MM.1S (cell line): ENCODE data around the gene CXCL6.

Source experiments
- DNase-seq: peaks from one replicate; pipeline ENCODE4 v3.0.0-alpha.2; 2015
- H2AFZ ChIP-seq: fragments of 300-600 bp; sonication (generic); 2 replicates; pipeline ENCODE4 v1.6.0; 2016; ENCODE audit warnings: antibody characterized with exemption, low read length
- H3F3A ChIP-seq: fragments of 300-600 bp; sonication (generic); 2 replicates; pipeline ENCODE4 v1.6.1; 2016; ENCODE audit warnings: mild to moderate bottlenecking, antibody characterized with exemption, low read length, moderate library complexity, mixed read lengths; ENCODE audit not compliant: insufficient read depth
- H3K27ac ChIP-seq: fragments of 300-600 bp; sonication (generic); 2 replicates; pipeline ENCODE4 v1.5.1; 2016; ENCODE audit warnings: mild to moderate bottlenecking, low read length
- H3K27me3 ChIP-seq: fragments of 300-600 bp; sonication (generic); replicated peaks from 2 replicates; pipeline ENCODE4 v1.6.0; 2016; ENCODE audit warnings: low read length; ENCODE audit not compliant: insufficient read depth
- H3K36me3 ChIP-seq: fragments of 300-600 bp; sonication (generic); replicated peaks from 2 replicates; pipeline ENCODE4 v1.6.1; 2016; ENCODE audit warnings: mild to moderate bottlenecking, low read length, mixed read lengths; ENCODE audit not compliant: insufficient read depth
- H3K4me1 ChIP-seq: fragments of 300-600 bp; sonication (generic); 2 replicates; pipeline ENCODE4 v1.6.1; 2016; ENCODE audit warnings: low read length, mixed read lengths
- H3K4me2 ChIP-seq: fragments of 300-600 bp; sonication (generic); 2 replicates; pipeline ENCODE4 v1.6.0; 2016; ENCODE audit warnings: low read depth, low read length
- H3K4me3 ChIP-seq: fragments of 300-600 bp; sonication (generic); 2 replicates; pipeline ENCODE4 v1.5.1; 2016; ENCODE audit warnings: low read length, mixed read lengths
- H3K79me2 ChIP-seq: fragments of 300-600 bp; sonication (generic); 2 replicates; pipeline ENCODE4 v1.6.1; 2016; ENCODE audit warnings: mixed run types, low read length, mixed read lengths
- H3K9ac ChIP-seq: fragments of 300-600 bp; sonication (generic); 2 replicates; pipeline ENCODE4 v1.6.1; 2016; ENCODE audit warnings: low read length, mixed read lengths
- H3K9me2 ChIP-seq: fragments of 300-600 bp; sonication (generic); replicated peaks from 2 replicates; pipeline ENCODE4 v1.6.1; 2016; ENCODE audit warnings: mild to moderate bottlenecking, low read length, mixed read lengths; ENCODE audit not compliant: insufficient read depth
- H3K9me3 ChIP-seq: fragments of 300-600 bp; sonication (generic); replicated peaks from 2 replicates; pipeline ENCODE4 v1.6.1; 2016; ENCODE audit warnings: mild to moderate bottlenecking, low read length, mixed read lengths; ENCODE audit not compliant: insufficient read depth
- H4K20me1 ChIP-seq: fragments of 300-600 bp; sonication (generic); 2 replicates; pipeline ENCODE4 v1.6.1; 2016; ENCODE audit warnings: mild to moderate bottlenecking, low read length, moderate library complexity, mixed read lengths; ENCODE audit not compliant: insufficient read depth
- EZH2 ChIP-seq: fragments of 300-600 bp; sonication (generic); optimal IDR thresholded peaks from 2 replicates; pipeline ENCODE3; 2017; ENCODE audit warnings: low read depth, mild to moderate bottlenecking, antibody characterized with exemption, low read length, mixed read lengths
- EZH2phosphoT487 ChIP-seq: fragments of 300-600 bp; sonication (generic); IDR thresholded peaks from 2 replicates; pipeline ENCODE4 v1.6.1; 2018; ENCODE audit warnings: antibody characterized with exemption, low read length
- TF ChIP-seq, protein P1 (sequence below): fragments of 300-600 bp; sonication (generic); IDR thresholded peaks from 2 replicates; pipeline ENCODE4 v1.5.1; 2016; ENCODE audit warnings: antibody characterized with exemption, low read length, mixed read lengths

Gene CXCL6

GRCh38 chr4:73868206-73869129, 32.0 kb downstream of the CXCL6 start:
- Histone ChIP-seq H3K4me2 (no peak overlapping the region; the same call in 1 of the 2 replicates), H3K9ac (no peak overlapping the region), H3K79me2 (no peaks in the 10 kb centered on the region), H3K4me3 (no peak overlapping the region), H3K9me2 (no peaks in the 10 kb centered on the region), H3K36me3 (no peaks in the 10 kb centered on the region), H2AFZ (no peak overlapping the region), H3F3A (no peaks in the 10 kb centered on the region), H3K9me3 (no peaks in the 10 kb centered on the region), H3K27ac (no peak overlapping the region), H3K4me1 (no peaks in the 10 kb centered on the region), H3K27me3 (no peaks in the 10 kb centered on the region), H4K20me1 (no peaks in the 10 kb centered on the region)
- TF ChIP-seq, protein P1, sequence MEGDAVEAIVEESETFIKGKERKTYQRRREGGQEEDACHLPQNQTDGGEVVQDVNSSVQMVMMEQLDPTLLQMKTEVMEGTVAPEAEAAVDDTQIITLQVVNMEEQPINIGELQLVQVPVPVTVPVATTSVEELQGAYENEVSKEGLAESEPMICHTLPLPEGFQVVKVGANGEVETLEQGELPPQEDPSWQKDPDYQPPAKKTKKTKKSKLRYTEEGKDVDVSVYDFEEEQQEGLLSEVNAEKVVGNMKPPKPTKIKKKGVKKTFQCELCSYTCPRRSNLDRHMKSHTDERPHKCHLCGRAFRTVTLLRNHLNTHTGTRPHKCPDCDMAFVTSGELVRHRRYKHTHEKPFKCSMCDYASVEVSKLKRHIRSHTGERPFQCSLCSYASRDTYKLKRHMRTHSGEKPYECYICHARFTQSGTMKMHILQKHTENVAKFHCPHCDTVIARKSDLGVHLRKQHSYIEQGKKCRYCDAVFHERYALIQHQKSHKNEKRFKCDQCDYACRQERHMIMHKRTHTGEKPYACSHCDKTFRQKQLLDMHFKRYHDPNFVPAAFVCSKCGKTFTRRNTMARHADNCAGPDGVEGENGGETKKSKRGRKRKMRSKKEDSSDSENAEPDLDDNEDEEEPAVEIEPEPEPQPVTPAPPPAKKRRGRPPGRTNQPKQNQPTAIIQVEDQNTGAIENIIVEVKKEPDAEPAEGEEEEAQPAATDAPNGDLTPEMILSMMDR: no peak
- TF ChIP-seq EZH2phosphoT487 (no peak), EZH2 (no peak)
- DNase-seq: no peak

DNA sequence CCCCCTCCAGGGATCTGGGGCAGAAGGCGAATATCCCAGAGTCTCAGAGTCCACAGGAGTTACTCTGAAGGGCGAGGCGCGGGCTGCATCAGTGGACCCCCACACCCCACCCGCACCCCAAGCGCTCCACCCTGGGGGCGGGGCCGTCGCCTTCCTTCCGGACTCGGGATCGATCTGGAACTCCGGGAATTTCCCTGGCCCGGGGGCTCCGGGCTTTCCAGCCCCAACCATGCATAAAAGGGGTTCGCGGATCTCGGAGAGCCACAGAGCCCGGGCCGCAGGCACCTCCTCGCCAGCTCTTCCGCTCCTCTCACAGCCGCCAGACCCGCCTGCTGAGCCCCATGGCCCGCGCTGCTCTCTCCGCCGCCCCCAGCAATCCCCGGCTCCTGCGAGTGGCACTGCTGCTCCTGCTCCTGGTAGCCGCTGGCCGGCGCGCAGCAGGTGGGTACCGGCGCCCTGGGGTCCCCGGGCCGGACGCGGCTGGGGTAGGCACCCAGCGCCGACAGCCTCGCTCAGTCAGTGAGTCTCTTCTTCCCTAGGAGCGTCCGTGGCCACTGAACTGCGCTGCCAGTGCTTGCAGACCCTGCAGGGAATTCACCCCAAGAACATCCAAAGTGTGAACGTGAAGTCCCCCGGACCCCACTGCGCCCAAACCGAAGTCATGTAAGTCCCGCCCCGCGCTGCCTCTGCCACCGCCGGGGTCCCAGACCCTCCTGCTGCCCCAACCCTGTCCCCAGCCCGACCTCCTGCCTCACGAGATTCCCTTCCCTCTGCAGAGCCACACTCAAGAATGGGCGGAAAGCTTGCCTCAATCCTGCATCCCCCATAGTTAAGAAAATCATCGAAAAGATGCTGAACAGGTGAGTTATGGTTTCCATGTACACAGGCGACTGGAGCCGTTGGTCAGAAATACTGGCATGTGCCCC, 32.9 kb downstream of the CXCL6 start, which contains the start of gene CXCL1:
TSS of gene CXCL1 (plus strand) at position 264 of the 926 bp plus-strand sequence. CDS start at position 342, 78 bp downstream.
- no peak for DNase-seq
- TF ChIP-seq, protein P1: no peak
- TF ChIP-seq EZH2phosphoT487: no peak
- no peak for TF ChIP-seq EZH2
- Histone ChIP-seq H3K9me2 (no peaks in the 10 kb centered on the region), H3K4me3 (no peak within 1 kb of the TSS), H3K27ac (no peak within 1 kb of the TSS), H3F3A (no peaks in the 10 kb centered on the region), H3K4me1 (no peaks in the 10 kb centered on the region), H3K36me3 (no peaks in the 10 kb centered on the region), H2AFZ (no peak within 1 kb of the TSS), H3K79me2 (no peaks in the 10 kb centered on the region), H3K9ac (no peak within 1 kb of the TSS), H3K4me2 (peak within 1 kb of the TSS; percentile 7; the same call in 1 of the 2 replicates), H3K27me3 (no peaks in the 10 kb centered on the region), H3K9me3 (no peaks in the 10 kb centered on the region), H4K20me1 (no peaks in the 10 kb centered on the region)

DNA sequence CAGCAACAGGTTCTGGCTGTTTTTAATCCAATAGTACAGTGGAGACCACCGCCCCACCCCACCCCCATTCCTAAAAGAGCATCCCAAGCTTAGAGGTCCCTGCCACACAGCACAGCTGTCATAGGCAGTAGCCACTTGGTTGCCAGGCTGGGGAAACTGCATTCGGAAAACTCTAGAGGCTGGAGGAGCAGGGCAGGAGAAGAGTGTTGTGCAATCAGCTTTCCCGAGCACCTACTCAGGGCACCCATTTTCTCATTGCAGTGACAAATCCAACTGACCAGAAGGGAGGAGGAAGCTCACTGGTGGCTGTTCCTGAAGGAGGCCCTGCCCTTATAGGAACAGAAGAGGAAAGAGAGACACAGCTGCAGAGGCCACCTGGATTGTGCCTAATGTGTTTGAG, 33.8 kb downstream of the CXCL6 start:
- DNase-seq: no peak
- Histone ChIP-seq H3K27me3 (no peaks in the 10 kb centered on the region), H4K20me1 (no peaks in the 10 kb centered on the region), H3K4me2 (no peak overlapping the region), H3K9me2 (no peaks in the 10 kb centered on the region), H3K4me1 (no peaks in the 10 kb centered on the region), H3K9me3 (no peaks in the 10 kb centered on the region), H3K9ac (no peak overlapping the region), H2AFZ (no peak overlapping the region), H3K36me3 (no peaks in the 10 kb centered on the region), H3F3A (no peaks in the 10 kb centered on the region), H3K27ac (no peak overlapping the region), H3K79me2 (no peaks in the 10 kb centered on the region), H3K4me3 (no peak overlapping the region)
- TF ChIP-seq, protein P1: no peak
- TF ChIP-seq EZH2 (no peak), EZH2phosphoT487 (no peak)
